GM18909 (cell line): ENCODE results near the gene UBFD1.
"Not testable (repeated sequence)": the region's sequence is repeated elsewhere in the genome, so short reads cannot be mapped to it uniquely, and the experiment has no call there.

ENCODE experiments used
- ATAC-seq: cut with Tn5 transposase; IDR thresholded peaks from one replicate; pipeline ENCODE4 v1.9.1; 2021; ENCODE audit warnings: mild to moderate bottlenecking; ENCODE audit not compliant: unreplicated experiment, poor library complexity

Gene UBFD1

DNA sequence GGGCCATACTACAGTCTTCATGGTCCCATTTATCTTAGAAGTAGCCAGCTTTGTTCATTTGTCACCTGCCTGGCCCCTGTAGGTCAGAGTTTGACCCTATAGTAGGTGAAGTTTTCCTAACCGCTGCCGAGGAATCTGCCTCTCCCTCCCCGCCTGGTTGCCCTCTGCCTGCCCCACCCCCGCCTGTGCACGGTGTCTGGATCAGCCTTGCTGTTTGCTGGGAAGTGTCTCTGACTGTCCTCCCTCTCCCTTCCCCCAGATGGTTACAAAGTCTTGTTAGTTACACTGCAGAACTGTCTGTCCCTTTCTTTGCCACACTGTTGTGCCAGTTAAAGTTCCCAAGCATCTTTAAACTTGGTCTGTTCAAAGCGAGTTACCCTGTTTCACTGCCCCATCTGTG, 5.7 kb downstream of the UBFD1 start:
- no peak for ATAC-seq

- no peak for ATAC-seq
Measured at GRCh38 chr16:23564575-23565363, 7.2 kb downstream of the UBFD1 start.

GRCh38 chr16:23566724-23567123, 9.2 kb downstream of the UBFD1 start:
- ATAC-seq = no peak

DNA sequence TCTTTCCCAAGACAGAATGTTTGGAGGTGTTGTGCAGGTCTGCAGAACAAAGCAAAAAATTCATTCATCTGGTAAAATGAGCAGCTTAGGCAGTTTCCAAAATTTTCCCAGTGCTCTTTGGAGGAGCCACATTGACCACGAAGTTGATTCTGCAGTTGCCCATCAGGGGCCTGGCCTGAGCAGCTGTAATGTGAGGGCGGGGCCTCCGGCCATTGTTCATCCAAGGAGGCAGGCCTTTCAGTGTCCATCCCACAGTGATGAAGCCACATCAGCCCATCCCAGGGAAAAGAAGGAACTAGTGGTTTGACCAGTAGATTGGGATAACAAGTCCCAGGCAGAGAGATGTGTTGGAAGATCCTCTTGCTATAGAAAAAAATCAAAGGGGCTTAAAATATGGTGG, 10.1 kb downstream of the UBFD1 start:
- no peak for ATAC-seq

DNA sequence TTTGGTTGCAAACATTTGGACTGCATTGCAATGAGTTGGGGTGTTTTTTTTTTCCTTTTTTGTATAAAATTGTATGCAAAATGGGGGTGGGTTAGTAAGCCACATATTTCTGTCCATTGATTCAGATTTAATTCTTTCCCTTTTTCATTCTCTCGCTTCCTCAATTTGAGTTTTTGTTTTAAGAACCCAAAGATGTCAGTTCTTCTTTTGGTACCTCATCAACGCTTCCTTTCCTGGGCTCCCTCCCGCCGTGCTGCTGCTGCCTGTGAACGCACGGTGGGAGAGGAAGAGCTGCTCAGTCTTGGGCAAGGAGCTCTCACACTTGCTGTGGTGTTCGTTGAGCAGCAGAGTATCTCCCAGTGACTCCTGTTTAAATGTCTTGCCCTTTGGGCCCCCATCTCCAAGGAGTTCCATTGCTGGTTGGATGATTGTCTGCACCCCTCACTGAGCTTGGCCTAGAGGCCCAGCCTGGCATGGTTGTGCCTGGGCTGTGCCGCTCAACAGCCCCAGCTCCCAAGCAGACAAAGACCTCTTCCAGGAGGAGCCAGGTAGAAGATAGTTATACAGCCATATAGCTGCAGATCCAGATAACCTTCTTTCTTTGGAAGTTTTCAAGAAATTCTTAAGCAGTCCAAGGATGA, 13.6 kb downstream of the UBFD1 start:
- no peak for ATAC-seq

GRCh38 chr16:23571895-23572294, 14.4 kb downstream of the UBFD1 start:
- no peak for ATAC-seq

DNA sequence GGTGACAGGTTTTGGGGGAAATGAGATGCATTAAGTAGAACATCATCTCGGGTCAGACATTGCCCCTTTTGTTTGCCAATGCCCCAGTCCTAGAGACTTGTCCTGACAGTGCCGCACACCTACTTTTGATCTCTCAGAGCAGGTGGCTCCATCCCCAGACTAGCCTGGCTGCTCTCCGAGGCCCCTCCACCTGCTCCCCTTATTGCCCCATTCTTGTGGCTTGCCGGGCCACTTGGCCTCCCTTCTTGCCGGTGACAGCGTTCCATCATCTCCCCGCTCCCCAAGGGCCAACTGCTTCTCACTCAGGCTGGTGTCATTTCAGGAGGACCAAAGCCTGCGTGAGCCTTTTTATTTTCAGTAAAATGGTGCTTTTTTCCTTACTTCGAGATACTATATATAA, 14.9 kb downstream of the UBFD1 start:
- no peak for ATAC-seq

- ATAC-seq = no peak
Measured at GRCh38 chr16:23573817-23574216, 16.3 kb downstream of the UBFD1 start.

- ATAC-seq = no peak
Measured at GRCh38 chr16:23575834-23576233, 18.3 kb downstream of the UBFD1 start.

- ATAC-seq = no peak
Measured at GRCh38 chr16:23577493-23577892, 20.0 kb downstream of the UBFD1 start.

DNA sequence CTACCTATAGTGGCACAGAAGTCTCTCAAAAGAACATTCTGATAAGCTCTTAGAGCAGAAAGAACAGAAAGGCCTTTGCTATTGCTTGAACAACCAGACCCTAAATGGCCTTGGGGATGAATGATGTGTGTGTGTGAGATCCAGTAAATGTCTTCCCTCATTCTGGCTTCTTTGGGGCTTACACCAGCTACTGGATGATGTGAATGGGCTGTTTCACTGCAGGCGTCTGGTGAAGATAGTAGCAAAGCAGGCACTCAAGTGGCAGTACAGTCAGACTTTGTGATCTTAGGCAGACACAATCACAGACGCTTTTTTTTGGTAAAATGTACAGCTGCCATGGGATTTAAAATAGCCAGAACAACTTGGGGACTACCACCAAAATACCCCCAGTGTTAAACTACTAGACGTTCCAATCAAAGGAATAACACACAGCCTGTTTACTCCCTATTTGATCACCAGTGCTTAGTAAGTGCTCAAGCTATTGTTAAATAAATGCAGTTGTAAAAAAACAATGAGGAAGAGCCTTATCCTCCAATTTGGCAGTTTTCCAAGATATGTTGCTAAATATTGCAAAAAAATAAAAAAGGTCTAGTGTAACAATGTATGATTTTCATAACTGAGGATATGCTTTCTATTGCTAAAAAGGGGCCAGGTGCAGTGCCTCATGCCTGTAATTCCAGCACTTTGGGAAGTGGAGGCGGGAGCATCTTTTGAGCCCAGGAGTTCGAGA, 20.7 kb downstream of the UBFD1 start:
- no peak for ATAC-seq

- ATAC-seq = no peak
Measured at GRCh38 chr16:23579371-23579770, 21.8 kb downstream of the UBFD1 start.

DNA sequence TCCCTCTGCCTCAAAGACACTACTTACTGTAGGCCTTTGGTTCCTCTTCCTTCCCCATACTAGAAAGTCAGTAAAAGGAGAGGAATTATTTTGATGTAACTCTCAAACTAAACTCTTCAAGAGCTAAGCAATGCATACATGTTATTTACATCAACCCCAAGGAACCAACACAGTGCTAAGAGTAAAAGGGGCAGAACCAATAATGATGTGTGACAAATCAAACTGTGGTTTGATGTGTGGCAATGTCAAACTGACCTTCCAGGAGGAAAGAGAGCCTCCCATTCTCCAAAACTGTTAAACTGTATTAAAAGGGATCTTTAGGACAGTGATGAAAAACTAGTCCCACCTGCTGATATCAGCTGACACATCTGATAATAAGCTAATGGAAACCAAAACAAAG, 22.9 kb downstream of the UBFD1 start:
- no peak for ATAC-seq

GRCh38 chr16:23581764-23582163, 24.2 kb downstream of the UBFD1 start:
- ATAC-seq = no peak

DNA sequence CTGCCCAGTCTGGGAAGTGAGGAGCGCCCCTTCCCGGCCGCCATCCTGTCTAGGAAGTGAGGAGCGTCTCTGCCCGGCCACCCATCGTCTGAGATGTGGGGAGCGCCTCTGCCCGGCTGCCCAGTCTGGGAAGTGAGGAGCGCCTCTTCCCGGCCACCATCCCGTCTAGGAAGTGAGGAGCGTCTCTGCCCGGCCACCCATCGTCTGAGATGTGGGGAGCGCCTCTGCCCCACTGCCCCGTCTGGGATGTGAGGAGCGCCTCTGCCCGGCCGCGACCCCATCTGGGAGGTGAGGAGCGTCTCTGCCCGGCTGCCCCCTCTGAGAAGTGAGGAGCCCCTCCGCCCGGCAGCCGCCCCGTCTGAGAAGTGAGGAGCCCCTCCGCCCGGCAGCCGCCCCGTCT, 25.7 kb downstream of the UBFD1 start:
- not testable (repeated sequence) for ATAC-seq

DNA sequence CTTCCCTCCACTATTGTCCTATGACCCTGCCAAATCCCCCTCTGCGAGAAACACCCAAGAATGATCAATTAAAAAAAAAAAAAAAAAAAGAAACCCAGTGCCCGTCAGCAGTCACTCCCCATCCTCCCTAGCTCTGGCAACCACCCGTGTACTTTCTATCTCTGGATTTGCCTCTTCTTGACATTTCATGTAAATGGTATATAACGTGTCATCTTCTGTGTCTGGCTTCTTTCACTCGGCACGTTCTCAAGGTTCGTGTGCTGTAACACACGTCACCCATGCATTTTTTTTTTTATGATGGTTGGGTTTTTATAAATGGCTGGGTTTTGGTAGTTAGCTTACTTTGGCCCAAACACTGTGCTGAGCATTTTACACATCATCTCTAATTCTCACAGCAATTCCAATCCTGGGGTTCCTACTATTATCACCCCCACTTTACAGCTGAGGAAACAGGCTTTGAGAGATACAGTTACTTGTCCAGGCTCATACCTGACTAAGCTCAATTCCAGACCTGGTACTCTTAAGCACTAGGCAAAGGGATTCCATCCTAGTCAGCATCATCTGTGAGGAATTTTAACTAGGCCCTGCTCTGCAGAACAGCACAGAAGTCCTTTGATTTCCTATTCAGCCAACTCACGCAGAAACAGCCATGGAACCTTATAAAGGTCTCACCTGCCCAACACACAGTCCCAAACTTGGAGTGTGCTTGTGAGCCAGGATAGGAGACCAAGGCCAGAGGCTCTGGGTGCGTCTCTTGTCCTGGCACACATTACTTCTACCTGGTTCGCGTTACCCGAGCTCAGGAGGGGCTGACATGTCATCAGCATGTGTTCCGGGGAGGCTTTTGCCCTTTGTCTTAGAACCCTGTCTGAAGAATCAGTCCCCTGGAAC, 26.9 kb downstream of the UBFD1 start:
- ATAC-seq = no peak

GRCh38 chr16:23587726-23588125, 30.2 kb downstream of the UBFD1 start:
- no peak for ATAC-seq

- ATAC-seq = no peak
Measured at GRCh38 chr16:23590181-23590580, 32.7 kb downstream of the UBFD1 start.

DNA sequence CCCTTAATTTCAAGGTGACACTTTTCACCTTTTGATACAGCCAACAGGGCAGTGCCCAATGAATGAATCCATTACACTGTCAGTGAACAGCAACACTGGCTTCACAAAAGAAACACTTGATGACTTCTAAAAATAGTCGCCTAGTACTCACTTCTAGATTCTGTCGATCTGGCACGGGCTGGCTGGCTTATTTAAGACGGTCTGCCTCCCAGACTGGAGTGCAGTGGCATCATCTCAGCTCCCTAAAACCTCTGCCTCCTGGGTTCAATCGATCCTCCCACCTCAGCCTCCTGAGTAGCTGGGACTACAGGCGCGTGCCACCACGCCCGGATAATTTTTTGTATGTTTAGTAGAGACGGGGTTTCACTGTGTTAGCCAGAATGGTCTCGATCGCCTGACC, 36.7 kb downstream of the UBFD1 start:
- no peak for ATAC-seq

GRCh38 chr16:23595246-23595950, 37.9 kb downstream of the UBFD1 start:
- no peak for ATAC-seq
